B cell (primary cell): Measurements from ENCODE around the gene IL1RAP.

Experiments
- EZH2 ChIP-seq: IDR thresholded peaks from 2 replicates; pipeline ENCODE4 v1.6.1; 2012; ENCODE audit warnings: borderline replicate concordance, low read depth, mild to moderate bottlenecking, moderate library complexity, low read length; ENCODE audit not compliant: insufficient read depth, poor library complexity, severe bottlenecking
- TF ChIP-seq, protein P1 (sequence below): fragments of 200-600 bp; IDR thresholded peaks from one replicate; pipeline ENCODE4 v1.8.0; 2022; ENCODE audit warnings: antibody characterized with exemption, mild to moderate bottlenecking

DNA sequence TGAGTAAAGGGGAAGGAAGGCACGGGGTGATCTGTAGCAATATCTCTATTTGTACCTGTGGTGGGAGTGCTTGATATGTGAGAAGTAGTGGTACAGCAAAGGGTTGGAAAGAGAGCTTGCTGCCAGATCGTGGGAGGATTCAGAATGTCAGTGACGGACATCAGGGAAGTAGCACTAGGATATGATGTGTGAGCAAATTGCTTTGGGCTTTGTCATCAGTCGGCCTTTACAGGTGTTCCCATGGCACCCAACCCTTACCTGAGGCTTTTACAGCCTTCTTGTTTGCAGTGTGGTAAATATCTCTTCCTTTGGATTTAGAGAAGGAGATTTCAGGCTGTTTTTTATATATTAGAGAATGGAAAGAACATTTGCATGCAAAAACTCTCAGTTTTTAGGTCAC lies 29.8 kb downstream of the IL1RAP start:
- TF ChIP-seq, protein P1, sequence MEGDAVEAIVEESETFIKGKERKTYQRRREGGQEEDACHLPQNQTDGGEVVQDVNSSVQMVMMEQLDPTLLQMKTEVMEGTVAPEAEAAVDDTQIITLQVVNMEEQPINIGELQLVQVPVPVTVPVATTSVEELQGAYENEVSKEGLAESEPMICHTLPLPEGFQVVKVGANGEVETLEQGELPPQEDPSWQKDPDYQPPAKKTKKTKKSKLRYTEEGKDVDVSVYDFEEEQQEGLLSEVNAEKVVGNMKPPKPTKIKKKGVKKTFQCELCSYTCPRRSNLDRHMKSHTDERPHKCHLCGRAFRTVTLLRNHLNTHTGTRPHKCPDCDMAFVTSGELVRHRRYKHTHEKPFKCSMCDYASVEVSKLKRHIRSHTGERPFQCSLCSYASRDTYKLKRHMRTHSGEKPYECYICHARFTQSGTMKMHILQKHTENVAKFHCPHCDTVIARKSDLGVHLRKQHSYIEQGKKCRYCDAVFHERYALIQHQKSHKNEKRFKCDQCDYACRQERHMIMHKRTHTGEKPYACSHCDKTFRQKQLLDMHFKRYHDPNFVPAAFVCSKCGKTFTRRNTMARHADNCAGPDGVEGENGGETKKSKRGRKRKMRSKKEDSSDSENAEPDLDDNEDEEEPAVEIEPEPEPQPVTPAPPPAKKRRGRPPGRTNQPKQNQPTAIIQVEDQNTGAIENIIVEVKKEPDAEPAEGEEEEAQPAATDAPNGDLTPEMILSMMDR = no peak
- TF ChIP-seq EZH2 = no peak
